Loucy (cell line): ENCODE measurements around the gene WDFY1.

Experiments
- CTCF ChIP-seq: fragments of 200-600 bp; sonication (generic); conservative IDR thresholded peaks from 2 replicates; pipeline ENCODE4 v1.5.1; 2014; ENCODE audit warnings: mild to moderate bottlenecking, antibody characterized with exemption, low read length
- EZH2phosphoT487 ChIP-seq: fragments of 200-600 bp; IDR thresholded peaks from 2 replicates; pipeline ENCODE4 v1.6.1; 2018; ENCODE audit warnings: antibody characterized with exemption, mild to moderate bottlenecking, moderate library complexity, borderline replicate concordance

DNA sequence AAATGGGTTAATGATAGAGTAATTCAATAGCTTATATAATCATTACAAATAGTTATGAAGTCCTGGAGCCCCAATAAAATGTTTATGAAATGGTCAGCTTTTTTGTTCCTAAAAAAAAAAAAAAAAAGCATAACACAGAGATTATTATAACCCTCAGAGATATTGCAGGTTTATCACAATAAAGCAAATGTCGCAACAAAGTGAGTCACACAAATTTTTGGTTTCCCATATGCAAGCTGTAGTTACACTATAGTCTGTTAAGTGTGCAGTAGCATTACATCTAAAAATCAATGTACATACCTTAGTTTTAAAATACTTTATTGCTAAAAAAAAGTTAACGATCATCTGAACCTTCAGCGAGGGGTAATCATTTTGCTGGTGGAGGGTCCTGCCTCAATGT is 20.0 kb downstream of the WDFY1 start:
- TF ChIP-seq CTCF (no peak), EZH2phosphoT487 (no peak)
